ENCODE data around the gene CPSF3.

The CPSF3 gene

GRCh38 chr2:9388950-9389911 is 34.2 kb upstream of the CPSF3 start:
- TF ChIP-seq GATA3 (IDR thresholded peaks at IDR 0.05; ENCODE audit: low read depth, low read length), result no peak
- TF ChIP-seq GATA2 (IDR thresholded peaks at IDR 0.05; ENCODE audit: low read depth, low read length), result no peak

GRCh38 chr2:9390151-9390850 is 33.2 kb upstream of the CPSF3 start:
- TF ChIP-seq GATA2 (IDR thresholded peaks at IDR 0.05; ENCODE audit: low read depth, low read length) (no peak), GATA3 (IDR thresholded peaks at IDR 0.05; ENCODE audit: low read depth, low read length) (no peak)

- TF ChIP-seq GATA3 (IDR thresholded peaks at IDR 0.05; ENCODE audit: low read depth, low read length), result no peak
- no peak for TF ChIP-seq GATA2 (IDR thresholded peaks at IDR 0.05; ENCODE audit: low read depth, low read length)
Observed at GRCh38 chr2:9390991-9391390, 32.5 kb upstream of the CPSF3 start.

GRCh38 chr2:9391961-9392720 is 31.3 kb upstream of the CPSF3 start:
- TF ChIP-seq GATA2 (IDR thresholded peaks at IDR 0.05; ENCODE audit: low read depth, low read length), result no peak
- TF ChIP-seq GATA3 (IDR thresholded peaks at IDR 0.05; ENCODE audit: low read depth, low read length), result no peak

- TF ChIP-seq GATA3 (IDR thresholded peaks at IDR 0.05; ENCODE audit: low read depth, low read length) (no peak), GATA2 (IDR thresholded peaks at IDR 0.05; ENCODE audit: low read depth, low read length) (no peak)
Observed at GRCh38 chr2:9392898-9393765, 30.3 kb upstream of the CPSF3 start.

- no peak for TF ChIP-seq GATA2 (IDR thresholded peaks at IDR 0.05; ENCODE audit: low read depth, low read length)
- no peak for TF ChIP-seq GATA3 (IDR thresholded peaks at IDR 0.05; ENCODE audit: low read depth, low read length)
Observed at GRCh38 chr2:9394816-9395215, 28.6 kb upstream of the CPSF3 start.

- TF ChIP-seq GATA3 (IDR thresholded peaks at IDR 0.05; ENCODE audit: low read depth, low read length) (no peak), GATA2 (IDR thresholded peaks at IDR 0.05; ENCODE audit: low read depth, low read length) (no peak)
Observed at GRCh38 chr2:9397201-9397600, 26.3 kb upstream of the CPSF3 start.

- no peak for TF ChIP-seq GATA2 (IDR thresholded peaks at IDR 0.05; ENCODE audit: low read depth, low read length)
- no peak for TF ChIP-seq GATA3 (IDR thresholded peaks at IDR 0.05; ENCODE audit: low read depth, low read length)
Observed at GRCh38 chr2:9398881-9399780, 24.3 kb upstream of the CPSF3 start.

- no peak for TF ChIP-seq GATA2 (IDR thresholded peaks at IDR 0.05; ENCODE audit: low read depth, low read length)
- no peak for TF ChIP-seq GATA3 (IDR thresholded peaks at IDR 0.05; ENCODE audit: low read depth, low read length)
Observed at GRCh38 chr2:9400268-9401058, 23.0 kb upstream of the CPSF3 start.

- no peak for TF ChIP-seq GATA3 (IDR thresholded peaks at IDR 0.05; ENCODE audit: low read depth, low read length)
- no peak for TF ChIP-seq GATA2 (IDR thresholded peaks at IDR 0.05; ENCODE audit: low read depth, low read length)
Observed at GRCh38 chr2:9401059-9401547, 22.4 kb upstream of the CPSF3 start.

GRCh38 chr2:9401646-9402371 is 21.6 kb upstream of the CPSF3 start:
- TF ChIP-seq GATA3 (IDR thresholded peaks at IDR 0.05; ENCODE audit: low read depth, low read length), result no peak
- TF ChIP-seq GATA2 (IDR thresholded peaks at IDR 0.05; ENCODE audit: low read depth, low read length), result no peak

Measured in SH-SY5Y (cell line).